Frontal cortex (tissue), 4 donors: ENCODE measurements around the gene NFE2L1. TPM values are rescaled to one million over a fixed set of nuclear protein-coding genes. Genes with fewer than 3 reads are reported as not detected.
A peak's percentile ranks its signal among the peaks of the same experiment; 100 is the strongest.
"Not testable (repeated sequence)": the region's sequence is repeated elsewhere in the genome, so short reads cannot be mapped to it uniquely, and the experiment has no call there.

Source experiments
- DNase-seq, 2 donors: peaks; one replicate each; pipeline ENCODE4 v3.0.0; 2012; ENCODE audit warnings: low spot score in 2 of 2
- FAIRE-seq: peaks from 2 replicates; lab custom pipeline; 2012; peaks lifted over from hg19 to GRCh38; lab: Jason Lieb, UNC
- total RNA-seq: library from RNA; depleted of rRNA; stranded (reverse); fragments of >200 nt; gene quantifications from one replicate; pipeline ENCODE4 v1.2.3, GENCODE V29; 2014
- donor health status: control.
- donor health status: control.
- donor health status: control.

NFE2L1 gene, protein sequence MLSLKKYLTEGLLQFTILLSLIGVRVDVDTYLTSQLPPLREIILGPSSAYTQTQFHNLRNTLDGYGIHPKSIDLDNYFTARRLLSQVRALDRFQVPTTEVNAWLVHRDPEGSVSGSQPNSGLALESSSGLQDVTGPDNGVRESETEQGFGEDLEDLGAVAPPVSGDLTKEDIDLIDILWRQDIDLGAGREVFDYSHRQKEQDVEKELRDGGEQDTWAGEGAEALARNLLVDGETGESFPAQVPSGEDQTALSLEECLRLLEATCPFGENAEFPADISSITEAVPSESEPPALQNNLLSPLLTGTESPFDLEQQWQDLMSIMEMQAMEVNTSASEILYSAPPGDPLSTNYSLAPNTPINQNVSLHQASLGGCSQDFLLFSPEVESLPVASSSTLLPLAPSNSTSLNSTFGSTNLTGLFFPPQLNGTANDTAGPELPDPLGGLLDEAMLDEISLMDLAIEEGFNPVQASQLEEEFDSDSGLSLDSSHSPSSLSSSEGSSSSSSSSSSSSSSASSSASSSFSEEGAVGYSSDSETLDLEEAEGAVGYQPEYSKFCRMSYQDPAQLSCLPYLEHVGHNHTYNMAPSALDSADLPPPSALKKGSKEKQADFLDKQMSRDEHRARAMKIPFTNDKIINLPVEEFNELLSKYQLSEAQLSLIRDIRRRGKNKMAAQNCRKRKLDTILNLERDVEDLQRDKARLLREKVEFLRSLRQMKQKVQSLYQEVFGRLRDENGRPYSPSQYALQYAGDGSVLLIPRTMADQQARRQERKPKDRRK
- 22.4 TPM for total RNA-seq

DNA sequence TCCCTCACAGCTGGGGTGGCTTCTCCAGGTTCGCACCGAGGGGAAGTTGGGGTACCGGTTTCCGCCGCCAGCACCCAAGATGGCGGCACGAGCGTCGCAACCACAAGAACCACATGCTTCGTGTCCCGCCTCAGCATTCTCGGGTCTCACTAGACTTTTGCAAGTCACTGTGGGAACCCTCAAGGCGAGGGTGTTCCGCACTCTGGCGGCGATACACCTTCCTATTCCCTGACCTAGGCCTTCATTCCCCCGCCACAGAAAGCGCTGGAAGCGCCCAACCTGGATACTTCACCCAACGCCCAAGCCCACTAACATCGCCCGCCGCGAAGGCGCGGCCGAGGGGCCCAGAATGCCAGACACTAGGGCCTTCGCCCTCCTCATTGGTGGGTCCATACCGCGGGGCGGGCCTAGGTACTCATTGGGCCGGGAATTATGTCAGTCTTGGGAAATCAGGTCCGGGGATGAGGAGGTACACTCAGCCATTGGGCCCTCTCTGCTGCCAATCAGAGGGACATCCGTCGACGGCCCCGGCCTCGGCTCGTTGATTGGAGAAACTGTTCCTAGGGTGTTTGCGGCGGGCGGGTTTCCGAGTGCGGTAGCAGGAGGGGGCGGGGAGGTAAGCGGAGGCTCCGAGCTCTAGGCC lies at the start of gene NFE2L1:
TSS of gene NFE2L1 (plus strand) at position 619 of the 643 bp plus-strand sequence. CDS start 2,760 bp downstream, outside the sequence.
- FAIRE-seq (no peak), DNase-seq (peak; percentile 89 to 92)

DNA sequence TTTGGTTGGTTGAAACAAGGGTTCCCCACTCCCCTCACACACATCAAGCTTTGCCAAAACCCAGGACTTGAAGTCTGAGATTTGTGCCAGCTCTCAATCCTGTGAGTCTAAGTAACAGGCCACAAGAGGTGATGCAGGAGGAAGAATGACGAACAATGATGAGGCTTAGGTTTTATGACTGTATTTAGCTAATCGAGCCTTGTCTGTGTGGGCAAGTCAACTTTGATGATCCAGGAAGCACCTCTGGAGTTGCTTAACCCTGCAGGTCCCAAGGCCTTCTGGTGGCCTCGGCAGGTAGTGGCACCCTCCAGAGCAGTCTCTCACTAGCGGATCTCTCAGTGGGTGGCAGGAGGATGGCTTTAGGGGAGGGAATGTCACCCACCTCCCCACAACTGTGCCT lies 48.6 kb upstream of the NFE2L1 start:
- FAIRE-seq (no peak), DNase-seq (no peak)

DNA sequence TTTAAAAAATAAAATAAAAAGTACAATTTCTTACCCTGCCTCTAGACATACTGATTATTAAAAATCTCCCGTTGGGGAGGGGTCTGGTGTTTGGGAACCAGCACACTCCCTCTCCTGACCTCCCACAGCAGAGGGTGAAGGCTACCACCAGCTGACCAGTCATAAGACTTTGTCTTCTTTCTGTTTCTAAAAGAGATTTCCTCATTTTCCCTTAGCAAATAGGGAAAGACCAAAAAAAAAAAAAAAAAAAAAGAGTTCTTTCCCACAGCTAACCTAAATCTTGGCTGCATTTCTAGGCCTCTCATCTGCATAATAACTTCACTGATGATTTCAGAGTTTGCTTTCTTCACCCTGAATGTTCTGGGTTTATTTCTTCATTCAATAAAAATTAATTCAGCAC lies 47.0 kb upstream of the NFE2L1 start:
- no peak for DNase-seq
- FAIRE-seq = no peak

DNA sequence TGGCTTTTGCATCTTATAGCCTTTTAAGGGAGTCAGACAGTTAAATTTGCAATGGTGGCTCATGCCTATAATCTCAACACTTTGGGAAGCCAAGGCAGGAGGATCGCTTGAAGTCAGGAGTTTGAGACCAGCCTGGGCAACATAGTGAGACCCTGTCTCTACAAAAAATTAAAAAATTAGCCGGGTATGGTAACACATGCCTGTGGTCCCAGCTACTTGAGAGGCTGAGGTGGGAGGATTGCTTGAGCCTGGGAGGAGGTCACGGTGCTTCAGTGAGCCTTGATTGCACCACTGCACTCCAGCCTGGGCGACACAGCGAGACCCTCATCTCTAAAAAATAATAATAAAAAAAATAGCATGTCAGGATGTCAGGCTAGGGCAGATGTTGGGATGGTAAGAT lies 46.5 kb upstream of the NFE2L1 start:
- FAIRE-seq, DNase-seq: not testable (repeated sequence)

DNA sequence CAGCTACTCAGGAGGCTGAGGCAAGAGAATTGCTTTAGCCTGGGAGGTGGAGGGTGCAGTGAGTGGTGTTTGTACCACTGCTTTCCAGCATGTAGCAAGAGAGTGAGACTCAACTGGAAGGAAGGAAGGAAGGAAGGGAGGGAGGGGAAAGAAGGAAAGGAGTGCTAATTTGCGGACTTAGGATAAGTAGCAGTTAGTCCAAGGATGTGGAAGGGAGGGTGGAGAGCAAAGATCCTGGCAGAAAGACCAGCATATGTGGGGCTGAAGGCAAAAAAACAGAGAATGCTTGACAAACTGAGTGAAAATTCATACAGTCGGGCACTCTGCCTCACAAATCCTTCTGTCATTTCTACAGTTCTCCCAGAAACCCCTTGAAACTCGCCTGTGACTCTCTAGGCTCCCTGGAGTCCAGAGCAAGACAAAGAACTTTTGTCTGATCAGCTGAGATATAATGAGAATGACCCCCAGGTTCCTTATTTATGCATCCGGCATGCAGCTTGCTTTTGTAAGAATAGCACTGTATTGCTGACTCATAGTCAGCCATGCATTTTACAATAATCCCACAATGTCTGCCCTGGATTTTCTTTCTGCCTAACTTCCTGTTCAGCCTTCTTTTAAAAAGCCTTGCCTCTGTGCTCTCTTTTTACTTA lies 45.8 kb upstream of the NFE2L1 start:
- peak in 1 of 2 donors; percentile 44 for DNase-seq
- no peak for FAIRE-seq

DNA sequence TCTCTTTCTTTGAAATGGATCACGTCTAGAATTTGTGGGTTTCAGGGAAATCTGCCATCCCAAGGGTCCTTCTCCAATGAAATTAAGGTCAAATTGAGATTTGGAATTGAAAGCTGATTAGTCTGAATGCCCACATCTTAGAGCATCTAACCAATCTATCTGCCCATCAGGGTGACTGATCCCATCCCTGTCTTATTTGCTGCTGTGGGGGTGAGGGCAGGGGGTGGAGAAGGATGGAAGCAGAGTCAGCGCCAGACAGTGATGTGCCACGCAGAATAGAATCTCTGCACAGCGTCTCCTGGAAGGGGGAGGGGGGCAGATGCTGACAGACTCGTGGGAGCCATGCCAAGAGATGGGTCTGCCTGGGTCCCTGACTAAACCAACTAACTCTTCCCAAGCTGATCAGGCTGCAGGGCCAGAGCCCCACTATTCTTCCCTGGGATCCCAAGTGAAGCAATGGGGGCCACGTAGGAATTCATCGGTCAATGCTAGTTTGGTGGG lies 45.2 kb upstream of the NFE2L1 start:
- FAIRE-seq = no peak
- no peak for DNase-seq

DNA sequence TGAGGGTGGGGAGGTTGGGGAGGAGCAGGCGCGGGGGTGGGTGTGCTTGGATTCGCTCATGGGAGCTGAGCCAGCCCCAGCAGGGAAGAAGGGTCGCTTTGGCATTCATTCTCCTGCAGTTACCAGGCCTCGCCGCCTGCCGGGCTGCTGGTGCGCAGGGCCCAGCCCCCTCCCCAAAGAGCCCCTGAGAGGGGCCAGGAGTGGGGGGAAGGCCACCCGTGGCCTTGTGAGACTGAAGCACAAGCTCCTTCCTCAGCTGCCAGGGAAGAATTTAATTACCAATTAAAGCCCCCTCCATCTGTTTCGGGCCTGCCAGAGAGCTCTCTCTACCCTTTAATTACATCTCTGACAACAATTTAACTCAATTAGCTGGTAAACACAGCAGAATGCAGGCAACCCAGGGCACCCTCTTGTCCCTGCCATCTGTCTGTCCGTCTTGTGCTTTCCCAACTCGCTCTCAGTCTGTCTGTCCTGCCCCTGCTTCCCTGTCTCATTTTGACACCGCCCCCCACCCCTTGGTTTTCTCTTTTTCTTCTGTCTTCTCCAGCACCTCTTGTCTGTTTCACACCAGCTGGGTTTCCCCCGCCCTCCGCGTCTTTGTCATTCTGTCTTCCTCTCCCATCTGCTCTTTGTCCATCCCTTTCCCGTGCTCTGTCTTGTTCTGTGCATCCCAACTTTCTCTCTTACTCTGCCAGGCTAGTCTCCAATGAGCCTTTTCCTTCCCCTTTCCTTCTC lies 44.6 kb upstream of the NFE2L1 start:
- DNase-seq (no peak), FAIRE-seq (no peak)

DNA sequence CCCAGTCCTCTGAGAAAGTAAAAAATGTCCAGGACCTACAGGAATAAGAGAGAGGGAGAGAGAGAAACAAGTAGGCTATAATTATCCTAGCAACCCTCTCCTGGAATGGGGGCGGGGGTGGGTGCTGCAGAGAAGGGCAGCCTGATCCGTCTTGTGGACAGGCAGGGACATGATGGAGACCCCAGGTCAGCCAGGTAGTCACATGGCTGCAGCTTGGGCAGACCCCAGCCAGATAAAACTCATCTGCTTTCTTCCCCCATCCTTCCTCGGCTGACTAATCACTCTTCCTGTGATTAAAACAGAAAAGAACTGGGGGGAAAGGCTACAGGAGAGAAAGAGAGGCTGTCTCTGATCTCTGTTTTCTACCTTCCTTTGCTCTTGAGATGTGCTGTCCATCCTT lies 43.2 kb upstream of the NFE2L1 start:
- DNase-seq (no peak), FAIRE-seq (no peak)

DNA sequence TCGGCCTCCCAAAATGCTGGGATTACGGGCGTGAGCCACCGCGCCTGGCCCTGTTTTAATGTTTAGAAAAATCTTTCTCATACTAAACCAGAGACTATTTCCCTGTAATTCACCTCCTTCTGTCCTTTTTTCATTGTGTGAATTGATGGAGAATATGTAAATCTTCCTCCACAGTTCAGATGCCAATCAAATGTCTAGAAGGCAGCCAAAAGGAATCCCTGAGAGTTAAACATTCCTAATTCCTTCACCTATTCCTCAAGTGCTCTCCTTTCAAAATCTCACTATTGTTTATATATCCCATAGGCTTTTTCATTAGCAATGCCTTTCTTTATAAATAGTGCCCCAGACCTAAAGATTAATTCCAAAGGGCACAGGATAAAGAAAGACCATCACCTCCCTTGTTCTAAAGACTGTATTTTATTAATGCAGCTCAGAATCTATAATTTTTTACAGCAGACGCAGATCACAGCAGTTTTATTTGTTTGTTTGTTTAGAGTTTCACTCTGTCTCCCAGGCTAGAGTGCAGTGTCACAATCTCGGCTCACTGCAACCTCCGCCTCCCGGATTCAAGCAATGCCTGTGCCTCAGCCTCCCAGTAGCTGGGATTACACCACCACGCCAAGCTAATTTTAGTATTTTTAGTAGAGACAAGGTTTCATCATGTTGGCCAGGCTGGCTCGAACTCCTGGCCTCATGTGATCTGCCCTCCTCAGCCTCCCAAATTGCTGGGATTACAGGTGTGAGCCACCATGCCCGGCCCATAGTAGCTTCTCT lies 41.0 kb upstream of the NFE2L1 start:
- no peak for DNase-seq
- FAIRE-seq = no peak

DNA sequence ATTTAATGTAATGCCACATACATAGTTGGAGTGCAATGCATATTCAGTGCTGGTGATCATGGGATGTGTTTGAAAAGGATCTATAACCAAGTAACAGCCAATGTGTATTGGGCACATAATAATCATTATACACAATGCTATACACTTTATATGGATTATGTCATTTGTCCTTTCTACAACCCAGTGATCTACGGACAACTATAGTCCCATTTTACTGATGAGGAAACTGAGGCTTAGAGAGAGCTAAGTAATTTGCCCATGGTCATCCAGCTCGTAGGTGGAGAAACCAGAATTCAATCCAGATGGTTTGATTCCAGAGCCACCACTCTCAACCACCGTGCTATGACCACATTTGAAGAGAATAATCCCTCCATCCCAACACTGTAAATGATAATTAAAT lies 38.0 kb upstream of the NFE2L1 start:
- DNase-seq (no peak), FAIRE-seq (no peak)

DNA sequence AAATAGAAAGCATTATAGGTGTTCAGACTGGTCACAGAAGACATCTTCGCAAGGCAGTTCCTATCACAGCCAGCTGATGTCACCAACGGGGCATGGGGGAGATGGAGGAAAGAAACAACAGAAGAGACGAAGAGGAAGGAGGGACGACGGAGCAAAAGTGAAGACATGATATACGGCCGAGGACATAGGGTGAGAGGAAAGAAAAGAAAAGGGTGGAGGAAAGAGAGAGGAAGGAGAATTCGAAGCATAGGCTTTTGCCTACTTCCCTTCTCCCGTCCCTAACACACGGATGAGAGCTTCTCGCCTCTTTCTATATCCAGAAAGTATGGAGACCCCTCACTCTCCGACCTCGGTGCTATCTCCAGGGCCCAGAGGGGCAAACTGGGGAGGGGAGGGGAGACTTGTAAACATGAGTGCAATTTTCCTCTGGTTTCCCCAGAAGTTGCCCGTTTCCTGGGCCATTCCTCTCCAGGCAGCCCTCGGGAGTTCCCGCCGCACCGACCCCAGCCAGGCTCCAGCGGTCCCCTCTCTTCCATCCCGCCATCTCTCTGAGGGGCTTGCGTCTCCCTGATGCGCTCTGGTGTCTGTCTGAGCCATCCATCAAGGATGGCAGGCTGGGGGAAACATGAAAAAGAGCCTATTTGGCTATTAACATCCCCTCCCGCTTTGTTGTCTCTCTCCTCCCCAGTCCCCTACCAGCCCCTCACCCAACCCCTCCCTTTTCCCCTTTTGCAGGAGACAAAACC lies 36.6 kb upstream of the NFE2L1 start:
- DNase-seq (no peak), FAIRE-seq (no peak)

DNA sequence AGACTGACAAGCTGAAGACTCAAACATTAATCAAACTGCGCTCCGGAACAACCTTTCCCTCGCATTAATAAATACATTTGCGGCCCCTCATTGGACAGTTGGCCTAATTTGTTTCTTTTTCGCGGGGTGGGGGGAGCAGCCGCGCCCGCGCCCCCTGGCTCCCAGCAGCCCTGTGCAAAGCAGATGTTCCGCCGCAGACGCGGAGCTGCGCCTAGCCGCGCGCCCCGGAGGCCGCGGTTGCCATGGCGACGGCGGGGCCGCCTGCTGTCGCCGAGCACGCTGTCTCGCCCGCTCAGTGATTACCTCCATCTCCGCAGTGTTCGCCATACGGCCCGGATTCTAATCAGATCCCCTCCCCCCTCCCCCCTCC lies 36.0 kb upstream of the NFE2L1 start:
- FAIRE-seq (no peak), DNase-seq (peak; percentile 69 to 78)

DNA sequence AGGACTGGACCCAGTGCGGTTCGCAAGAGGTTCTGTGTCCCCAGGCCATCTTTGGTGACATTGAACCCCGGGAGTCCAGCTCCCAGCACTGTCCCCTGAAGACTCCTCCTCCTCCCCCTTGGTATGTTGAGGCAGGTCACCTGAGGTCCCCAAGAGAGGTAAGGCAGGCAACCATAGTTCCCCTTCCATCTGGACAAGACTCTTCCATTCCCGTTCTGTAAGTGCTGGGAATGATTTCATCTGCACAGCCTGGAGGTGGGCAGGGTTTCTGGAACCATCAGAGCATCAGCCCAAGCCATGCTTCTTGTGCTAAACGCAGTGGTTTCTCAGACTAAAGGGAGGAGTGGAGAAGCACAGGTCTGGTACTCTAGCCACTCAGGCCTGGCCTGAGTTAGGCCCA lies 35.5 kb upstream of the NFE2L1 start:
- DNase-seq (no peak), FAIRE-seq (no peak)

DNA sequence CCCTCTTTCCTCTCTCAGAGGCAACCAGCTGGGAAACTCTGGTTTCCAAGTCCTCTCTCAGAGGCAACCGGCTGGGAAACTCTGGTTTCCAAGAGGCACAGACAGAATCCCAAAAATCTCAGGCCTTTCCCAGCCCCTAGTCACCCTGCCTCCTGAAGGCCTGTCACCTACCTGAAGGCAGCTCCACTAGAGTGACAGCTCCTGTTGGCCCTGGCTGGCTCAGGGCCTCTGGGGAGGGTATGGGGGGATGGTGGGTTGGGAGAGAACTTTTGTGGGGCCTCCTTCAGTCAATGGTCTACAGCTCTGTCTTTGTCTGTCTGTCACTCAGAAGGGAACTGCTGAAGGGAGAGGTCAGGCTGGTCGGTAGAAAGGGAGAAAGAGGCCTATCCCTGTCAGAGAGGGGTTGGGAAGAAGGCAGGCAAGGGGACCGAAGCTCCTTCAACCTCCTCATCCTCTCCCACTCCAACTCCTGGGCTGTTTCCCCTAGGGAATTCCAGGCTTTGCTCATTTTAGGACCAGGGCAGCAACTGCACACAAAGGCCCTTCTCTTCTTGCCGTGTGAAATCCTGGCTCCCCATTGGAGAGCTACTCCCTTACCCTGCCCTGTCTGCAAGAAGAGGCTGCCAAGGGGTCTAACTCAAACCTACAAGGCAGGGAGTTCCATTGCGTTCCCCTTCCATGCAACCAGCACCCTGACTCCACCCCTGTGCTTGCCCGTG lies 34.1 kb upstream of the NFE2L1 start:
- FAIRE-seq = no peak

DNA sequence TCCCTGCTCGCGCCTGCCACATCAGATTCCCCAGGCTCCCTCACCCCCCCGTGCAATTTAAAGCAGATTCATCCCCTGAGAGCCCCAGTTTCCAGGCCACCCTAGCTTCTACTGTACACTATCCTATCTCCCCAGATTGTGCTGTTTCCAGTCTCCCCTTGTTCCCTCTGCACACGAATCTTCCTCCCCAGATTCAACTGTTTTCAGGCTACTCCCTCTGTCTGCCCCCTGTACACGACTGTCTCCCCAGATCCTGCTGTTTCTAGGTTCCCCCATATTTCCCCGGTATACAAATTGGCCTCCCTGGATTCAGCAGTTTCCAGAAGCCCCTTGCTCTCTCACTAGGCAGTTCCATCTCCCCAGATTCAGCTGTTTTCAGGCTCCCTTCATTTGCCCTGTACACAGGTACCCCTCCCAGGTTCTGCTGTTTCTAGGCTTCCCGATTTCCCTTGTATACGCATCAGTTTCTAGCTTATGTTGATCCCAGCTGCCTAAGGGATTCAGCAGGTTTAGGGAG lies 33.5 kb upstream of the NFE2L1 start:
- no peak for DNase-seq

More for the DNA sequence above, 34.1 kb upstream of the NFE2L1 start:
- DNase-seq = no peak

DNA sequence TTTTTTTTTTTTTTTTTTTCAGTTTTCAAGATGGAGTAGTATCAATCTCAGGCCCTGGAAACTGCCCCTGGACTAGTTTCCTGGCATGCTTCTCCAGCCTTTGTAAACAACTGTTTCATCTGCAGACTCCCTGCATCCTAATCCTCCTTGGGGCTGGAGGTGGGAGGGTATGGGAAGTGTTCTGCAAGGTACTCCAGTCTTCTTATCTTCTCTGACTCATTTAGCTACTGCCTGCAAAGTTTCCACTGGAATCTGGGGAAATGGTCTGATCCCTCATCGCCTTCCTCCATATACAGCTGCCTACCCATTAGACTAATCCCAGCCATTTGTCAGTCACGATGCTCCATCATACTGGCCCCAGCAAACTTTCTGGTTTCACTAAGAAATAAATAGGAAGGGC lies 32.0 kb upstream of the NFE2L1 start:
- DNase-seq (no peak), FAIRE-seq (no peak)

More for the DNA sequence above, 33.5 kb upstream of the NFE2L1 start:
- no peak for FAIRE-seq

DNA sequence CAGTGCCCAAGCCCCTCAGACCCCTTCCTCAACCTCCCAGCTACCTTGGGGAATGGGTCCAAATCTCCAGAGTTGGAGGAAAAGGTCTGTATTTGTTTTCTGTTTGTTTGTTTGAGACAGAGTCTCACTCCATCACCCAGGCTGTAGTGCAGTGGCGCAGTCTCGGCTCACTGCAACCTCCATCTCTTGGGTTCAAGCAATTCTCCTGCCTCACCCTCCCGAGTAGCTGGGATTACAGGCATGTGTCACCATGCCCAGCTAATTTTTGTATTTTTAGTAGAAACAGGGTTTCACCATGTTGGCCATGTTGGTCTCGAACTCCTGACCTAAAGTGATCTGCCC lies 30.4 kb upstream of the NFE2L1 start:
- FAIRE-seq, DNase-seq: not testable (repeated sequence)
